K562 (cell line): Measurements from ENCODE around the gene ENTREP3. TPM values are rescaled to one million over a fixed set of nuclear protein-coding genes. Genes with fewer than 3 reads are reported as not detected.

Experiments used
- ATAC-seq: fragments of 200-7000 bp; cut with Tn5 transposase; 3 replicates; pipeline ENCODE4 v1.9.1; 2020; ENCODE audit warnings: moderate library complexity
- BruUV-seq: library from RNA; stranded (reverse); fragments of 400-500 nt; replicated peaks from 2 replicates; lab custom pipeline; 2021; lab: Mats Ljungman, UMichigan
- CTCF ChIA-PET: fragments of 300-600 bp; formaldehyde crosslinking; extraction: SDS; loops from one replicate; lab custom pipeline; 2021; ENCODE audit warnings: low intra/inter-chr PET ratio; lab: Yijun Ruan, JAX
- POLR2A ChIA-PET: fragments of 300-600, 350-650 bp; sonication (Branson Sonifier 250); formaldehyde crosslinking; extraction: SDS; loops from one replicate; lab custom pipeline; 2021; ENCODE audit warnings: antibody characterized with exemption, inconsistent platforms; lab: Yijun Ruan, JAX
- DNase-seq, 4 experiments: peaks; one replicate each; pipeline versions ENCODE4 v3.0.0 to v3.0.0-alpha.2; 2011 to 2018; ENCODE audit warnings: low spot score in 3 of 4, mixed read lengths in 3 of 4; ENCODE audit errors: extremely low read depth in 1 of 4
- FAIRE-seq: peaks from 2 replicates; lab custom pipeline; 2011; peaks lifted over from hg19 to GRCh38; lab: Jason Lieb, UNC
- H2AFZ ChIP-seq: 2 replicates; pipeline ENCODE4 v1.6.0; 2011; ENCODE audit warnings: low read depth, low read length, control low read depth, inconsistent platforms
- H3K27ac ChIP-seq: fragments of 200-600 bp; 3 replicates; pipeline ENCODE4 v1.8.0; 2011; ENCODE audit warnings: low read depth, mild to moderate bottlenecking, control low read depth, inconsistent platforms, low read length, moderate library complexity, mixed read lengths; ENCODE audit errors: extremely low read depth
- H3K27me3 ChIP-seq, 2 experiments: fragments of 300-600 bp in 1 of 2; 2 replicates in 1 of 2; 3 replicates in 1 of 2; pipeline versions ENCODE4 v1.6.0 to v1.8.0; 2011; ENCODE audit warnings: inconsistent platforms in 2 of 2, low read length in 2 of 2, mild to moderate bottlenecking in 1 of 2, mixed read lengths in 1 of 2, moderate library complexity in 1 of 2; ENCODE audit not compliant: control insufficient read depth in 2 of 2, insufficient read depth in 2 of 2
- H3K36me3 ChIP-seq: fragments of 300-600 bp; 3 replicates; pipeline ENCODE4 v1.8.0; 2011; ENCODE audit warnings: mild to moderate bottlenecking, low read length, inconsistent platforms; ENCODE audit not compliant: control insufficient read depth, insufficient read depth
- H3K4me1 ChIP-seq, 2 experiments: fragments of 200-600 bp in 1 of 2; replicated peaks in 1 of 2; 2 replicates in 1 of 2; 3 replicates in 1 of 2; pipeline versions ENCODE4 v1.5.1 to v1.8.0; 2011; ENCODE audit warnings: inconsistent platforms in 2 of 2, low read length in 2 of 2, mild to moderate bottlenecking in 1 of 2, mixed read lengths in 1 of 2, moderate library complexity in 1 of 2; ENCODE audit not compliant: control insufficient read depth in 2 of 2, insufficient read depth in 2 of 2
- H3K4me2 ChIP-seq: 2 replicates; pipeline ENCODE4 v1.6.1; 2011; ENCODE audit warnings: low read length, control low read depth, inconsistent platforms, mixed read lengths; ENCODE audit not compliant: insufficient read depth
- H3K4me3 ChIP-seq: fragments of 200-600 bp; sonication (generic), shearing (Covaris generic); 2 replicates; pipeline ENCODE4 v1.5.1; 2016; ENCODE audit warnings: control low read depth, inconsistent platforms
- H3K79me2 ChIP-seq: fragments of 200-600 bp; 3 replicates; pipeline ENCODE4 v1.8.0; 2011; ENCODE audit warnings: low read length, inconsistent platforms; ENCODE audit not compliant: control insufficient read depth, insufficient read depth
- H3K9ac ChIP-seq, 2 experiments: 2 replicates each; pipeline versions ENCODE4 v1.6.0 to v1.6.1; 2011; ENCODE audit warnings: low read depth in 2 of 2, low read length in 2 of 2, control low read depth in 1 of 2, inconsistent platforms in 1 of 2, mild to moderate bottlenecking in 1 of 2, mixed read lengths in 1 of 2; ENCODE audit not compliant: insufficient read depth in 1 of 2
- H3K9me1 ChIP-seq: one replicate; pipeline ENCODE4 v1.6.0; 2011; ENCODE audit warnings: inconsistent platforms, mild to moderate bottlenecking, low read length, moderate library complexity; ENCODE audit not compliant: control insufficient read depth, insufficient read depth
- H3K9me3 ChIP-seq: replicated peaks from 2 replicates; pipeline ENCODE4 v1.5.1; 2011; ENCODE audit warnings: low read depth, low read length, inconsistent platforms; ENCODE audit not compliant: control insufficient read depth, insufficient read depth
- H4K20me1 ChIP-seq: replicated peaks from 2 replicates; pipeline ENCODE4 v1.6.1; 2011; ENCODE audit warnings: low read length, inconsistent platforms, mixed read lengths; ENCODE audit not compliant: control insufficient read depth, insufficient read depth
- HNRNPL ChIP-seq: fragments of 200-400 bp; formaldehyde crosslinking; IDR thresholded peaks from 2 replicates; pipeline ENCODE4 v1.6.1; 2017; ENCODE audit warnings: low read depth, mild to moderate bottlenecking, low read length
- KLF10 ChIP-seq: fragments of 250-450 bp; sonication (Bioruptor Pico); IDR thresholded peaks from 2 replicates; pipeline ENCODE4 v1.6.1; 2021; ENCODE audit warnings: matching md5 sums
- MYNN ChIP-seq, 2 experiments: sonication (generic); formaldehyde crosslinking in 1 of 2; IDR thresholded peaks; 2 replicates each; pipeline versions ENCODE4 v1.5.0 to v1.6.1; 2016 to 2020; ENCODE audit warnings: antibody characterized with exemption in 1 of 2, missing genetic modification reagents in 1 of 2
- SIX5 ChIP-seq, 2 experiments: IDR thresholded peaks; 2 replicates each; pipeline ENCODE4 v1.6.1; 2011; ENCODE audit warnings: low read length in 2 of 2, borderline replicate concordance in 1 of 2, low read depth in 1 of 2, mild to moderate bottlenecking in 1 of 2, moderate library complexity in 1 of 2; ENCODE audit not compliant: insufficient read depth in 1 of 2
- SMAD1 ChIP-seq: fragments of 150-350 bp; IDR thresholded peaks from 2 replicates; pipeline ENCODE4 v1.6.1; 2014; ENCODE audit warnings: low read length, low read depth; ENCODE audit not compliant: partially characterized antibody
- SMC3 ChIP-seq: conservative IDR thresholded peaks from 2 replicates; pipeline ENCODE4 v1.6.1; 2011; ENCODE audit warnings: low read depth, low read length, improper control_type of control experiment; ENCODE audit not compliant: insufficient read depth
- WGBS: fragments of 100-300 bp; shearing (Covaris generic); methylation state at CpG from one replicate; pipeline ENCODE4 v1.1.6; 2016; ENCODE audit warnings: low coverage, mixed read lengths; ENCODE audit not compliant: insufficient coverage; ENCODE audit errors: missing lambda C conversion rate; 5-methylcytosine and 5-hydroxymethylcytosine counted together
- in situ Hi-C: fragments of 300-500 bp; cut with MboI; formaldehyde crosslinking; loops from 4 replicates; pipeline ENCODE4 v1.15.0; 2018; ENCODE audit warnings: inconsistent platforms, mixed read lengths
- intact Hi-C: fragments of 100-400 bp; cut with micrococcal nuclease; formaldehyde crosslinking; loops from 2 replicates; pipeline ENCODE4 v1.14.2; 2022
- polyA plus RNA-seq, 8 experiments: library from polyadenylated mRNA; depleted of rRNA in 4 of 8; stranded (reverse) in 5 of 8; unstranded in 3 of 8; fragments of >200 nt; fragmentation: Nextera tagmentation in 2 of 8; fragmentation: Illumina TruSeq in 1 of 8; extraction: Ambion mirVana in 2 of 8; extraction: Trizol in 1 of 8; gene quantifications; 2 replicates each; pipeline versions ENCODE4 v1.2.1 to v1.2.3, GENCODE V29; 2011 to 2014; ENCODE audit warnings: inconsistent platforms in 1 of 8, missing spikeins in 1 of 8
- total RNA-seq, 7 experiments: library from RNA; depleted of rRNA in 6 of 7; stranded (reverse); fragments of >200 nt in 6 of 7; fragmentation: Illumina TruSeq in 2 of 7; extraction: Trizol in 2 of 7; gene quantifications; 2 replicates each; pipeline versions ENCODE4 v1.2.1 to v1.2.3, GENCODE V29; 2011 to 2021; ENCODE audit warnings: low replicate concordance in 1 of 7
- TF ChIP-seq, protein P1 (sequence below): sonication (generic); formaldehyde crosslinking; IDR thresholded peaks from 2 replicates; pipeline ENCODE4 v1.8.0; 2022; ENCODE audit warnings: missing genetic modification reagents, mild to moderate bottlenecking, moderate library complexity, borderline replicate concordance

Gene ENTREP3
- total and polyA plus RNA-seq, 9 of the 15 experiments (the other 6 are each of a cell fraction or from before 2014, with no cell fraction given): 1.9 to 41.8 (median 5.9) TPM

DNA sequence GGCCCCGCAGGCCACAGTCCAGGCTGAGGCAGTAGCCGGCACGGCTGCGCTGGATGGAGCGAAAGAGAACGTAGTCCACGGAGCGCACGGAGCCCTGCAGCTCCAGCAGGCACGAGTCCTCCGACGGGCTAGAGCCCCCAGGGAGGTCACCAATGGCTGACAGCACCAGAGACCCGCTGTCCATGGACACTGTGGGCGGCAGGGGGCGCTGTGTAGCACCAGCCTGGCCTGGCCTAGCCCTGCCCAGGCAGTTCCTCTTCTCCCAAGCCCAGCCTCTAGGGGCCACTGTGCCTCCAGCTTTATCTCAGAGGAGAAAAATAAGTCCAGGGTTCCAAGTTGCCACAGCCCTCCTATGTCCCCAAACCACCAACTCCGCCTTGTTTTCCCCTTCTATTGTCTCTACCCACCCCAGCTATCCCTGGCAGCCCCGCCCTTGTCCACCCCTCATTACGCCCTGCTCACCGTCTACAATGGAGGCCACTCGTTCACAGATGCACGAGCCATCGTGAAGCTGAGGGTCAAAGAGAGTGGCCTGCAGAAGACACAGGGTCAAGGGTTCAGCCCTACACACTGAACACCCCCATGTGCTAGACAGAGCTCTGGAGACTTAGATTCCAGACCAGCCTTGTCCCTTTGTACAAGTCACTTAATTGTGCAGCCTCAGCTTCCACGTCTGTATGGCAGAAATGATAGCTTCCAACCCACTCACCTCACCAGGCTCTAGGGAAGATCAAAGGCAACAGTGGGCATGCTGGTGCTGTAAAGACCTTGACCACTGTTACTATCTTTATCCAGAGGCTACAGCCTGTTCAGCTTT is 4.4 kb downstream of the ENTREP3 start (continued):
- TF ChIP-seq, protein P1, sequence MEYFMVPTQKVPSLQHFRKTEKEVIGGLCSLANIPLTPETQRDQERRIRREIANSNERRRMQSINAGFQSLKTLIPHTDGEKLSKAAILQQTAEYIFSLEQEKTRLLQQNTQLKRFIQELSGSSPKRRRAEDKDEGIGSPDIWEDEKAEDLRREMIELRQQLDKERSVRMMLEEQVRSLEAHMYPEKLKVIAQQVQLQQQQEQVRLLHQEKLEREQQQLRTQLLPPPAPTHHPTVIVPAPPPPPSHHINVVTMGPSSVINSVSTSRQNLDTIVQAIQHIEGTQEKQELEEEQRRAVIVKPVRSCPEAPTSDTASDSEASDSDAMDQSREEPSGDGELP (CRISPR knock-in tag): peak; percentile 87
- TF ChIP-seq SMC3 (peak; percentile 97), MYNN (IDR thresholded peaks at IDR 0.05) (peak; percentile 46; the same call in 1 of the 2 replicates), MYNN (CRISPR knock-in tag; IDR thresholded peaks at IDR 0.05) (no peak), SIX5 (IDR thresholded peaks at IDR 0.05; ENCODE audit: borderline replicate concordance in 1 of 2, insufficient read depth in 1 of 2, low read depth in 1 of 2, low read length in 2 of 2) (no peak)

DNA sequence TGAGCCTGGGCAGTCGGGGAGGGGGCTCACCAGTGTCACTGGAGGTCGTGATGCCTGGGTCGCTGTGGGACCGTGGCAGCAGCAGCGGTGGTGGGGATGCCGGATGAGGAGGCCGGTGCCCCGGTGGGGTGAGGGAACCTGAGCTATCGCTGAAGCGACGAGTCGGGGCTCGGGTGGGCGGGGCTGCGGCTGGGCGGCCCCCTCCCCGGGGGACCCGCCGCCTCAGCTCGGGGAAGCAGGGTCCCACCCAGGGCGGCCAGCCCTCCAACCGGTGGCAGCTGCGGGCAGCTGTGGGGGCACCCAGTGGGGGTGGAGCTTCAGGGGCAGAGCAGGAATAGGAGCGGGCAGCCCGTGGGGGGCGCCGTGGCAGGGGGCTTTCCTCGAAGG is 5.0 kb downstream of the ENTREP3 start:
- H2AFZ ChIP-seq: peak overlapping the region; percentile 69
- peaks cover 28% of the 10 kb centered on the region; the same call in 2 of the 3 replicates for H3K36me3 ChIP-seq
- H3K4me2 ChIP-seq: peak overlapping the region; percentile 51
- FAIRE-seq: no peak
- H3K79me2 ChIP-seq: peaks cover 18% of the 10 kb centered on the region
- no peaks in the 10 kb centered on the region for H3K9me1 ChIP-seq
- peak; percentile 1; the same call in 1 of the 3 replicates for ATAC-seq
- H3K27ac ChIP-seq: peak overlapping the region; percentile 60; the same call in 1 of the 3 replicates
- ChIA-PET POLR2A (interaction anchor here (0.6 to 3.4 kb wide), 7 partner anchors 11 to 943 kb away, joined by 3 to 30 read pairs (median 4); partner anchors contain the start of genes RUSC1 and SCAMP3), CTCF (interaction anchor here (0.9 to 3.5 kb wide), 6 partner anchors 56 to 462 kb away, joined by 4 to 38 read pairs (median 14); partner anchors contain the start of gene FDPS)
- DNase-seq: peak in 1 of 4 experiments; percentile 31
- TF ChIP-seq KLF10 (CRISPR knock-in tag) (no peak), SMAD1 (no peak), HNRNPL (0 out of 2 replicates have a peak, but pooled peaks have one; percentile 24)
- BruUV-seq: no TSS peak
- WGBS: 85% methylated on average over 9 of the region's 28 CpGs
- no peaks in the 10 kb centered on the region for H3K9me3 ChIP-seq
- H4K20me1 ChIP-seq: no peaks in the 10 kb centered on the region
- no peaks in the 10 kb centered on the region for H3K27me3 ChIP-seq
- intact Hi-C loops: loop anchor here (1.0 to 10.0 kb wide), 4 partner anchors 58 to 342 kb away; partner anchors contain the start of gene FDPS
- in situ Hi-C loops: loop anchor here (10.0 kb wide), 1 partner anchor 345 kb away; no protein-coding TSS in a partner anchor
- peaks cover 26 to 48% of the 10 kb centered on the region in 2 experiments for H3K4me1 ChIP-seq
- peak overlapping the region; percentile 40 to 87; a peak in 3 of 4 replicates for H3K9ac ChIP-seq
- H3K4me3 ChIP-seq: no peak overlapping the region
